ENCODE measurements around the gene GALNT17. TPM values are rescaled to one million over a fixed set of nuclear protein-coding genes. Genes with fewer than 3 reads are reported as not detected.

GALNT17 gene
- total RNA-seq, 1 donor from 2014 or later, result 2.7 TPM

DNA sequence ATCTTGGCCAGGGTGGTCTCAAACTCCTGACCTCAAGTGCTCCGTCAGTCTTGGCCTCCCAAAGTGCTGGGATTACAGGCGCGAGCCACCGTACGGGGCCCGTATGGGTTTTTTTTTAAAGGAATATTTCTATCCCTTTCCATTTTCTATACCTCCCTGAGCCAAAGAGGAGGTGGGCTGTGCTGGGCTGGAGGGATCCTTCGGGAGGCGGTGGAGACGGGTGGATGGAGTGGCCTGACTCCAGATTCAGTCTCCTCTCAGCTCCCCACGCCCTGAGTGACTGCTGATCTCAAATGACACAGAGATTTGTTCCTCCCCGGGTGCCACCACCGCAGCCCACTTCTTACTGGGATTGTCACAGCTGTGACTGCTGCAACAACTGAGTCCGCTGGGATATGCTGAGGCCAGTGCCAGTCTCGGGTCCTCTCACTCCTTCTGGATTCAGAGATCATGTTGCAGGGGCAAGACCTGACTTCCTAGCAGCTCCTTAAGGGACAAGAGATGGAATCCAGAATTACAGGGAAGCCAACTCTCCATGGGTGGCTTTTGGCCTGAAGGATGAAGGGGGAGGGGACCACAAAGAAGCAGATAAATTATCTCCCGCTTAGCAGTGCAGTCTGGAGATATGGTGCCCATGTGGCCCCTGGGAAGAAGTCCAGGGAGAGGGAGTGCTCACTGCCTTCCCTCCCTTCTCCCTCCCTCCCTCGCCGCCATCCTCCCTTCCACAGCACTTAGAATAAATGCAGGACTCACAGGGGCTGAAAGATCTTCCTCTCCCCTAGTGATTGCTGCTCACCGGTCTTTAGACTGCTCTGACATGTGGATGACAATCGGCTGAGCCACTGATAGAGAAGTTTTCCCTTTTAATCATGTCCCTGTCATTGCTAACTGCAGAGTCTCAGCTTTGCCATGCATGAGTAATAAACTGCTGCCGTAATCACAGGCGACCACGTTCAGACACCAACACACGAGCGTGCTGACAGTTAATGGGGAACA lies 14.3 kb downstream of the GALNT17 start:
- Mint-ChIP-seq H3K9me3 (peaks cover 12% of the 10 kb centered on the region), H3K27me3 (ENCODE audit: low read depth) (peaks cover 10% of the 10 kb centered on the region), H3K27ac (no peak overlapping the region), H3K36me3 (no peaks in the 10 kb centered on the region), H3K4me1 (peaks cover 12% of the 10 kb centered on the region), H3K4me3 (no peak overlapping the region)
- TF ChIP-seq, protein P1, sequence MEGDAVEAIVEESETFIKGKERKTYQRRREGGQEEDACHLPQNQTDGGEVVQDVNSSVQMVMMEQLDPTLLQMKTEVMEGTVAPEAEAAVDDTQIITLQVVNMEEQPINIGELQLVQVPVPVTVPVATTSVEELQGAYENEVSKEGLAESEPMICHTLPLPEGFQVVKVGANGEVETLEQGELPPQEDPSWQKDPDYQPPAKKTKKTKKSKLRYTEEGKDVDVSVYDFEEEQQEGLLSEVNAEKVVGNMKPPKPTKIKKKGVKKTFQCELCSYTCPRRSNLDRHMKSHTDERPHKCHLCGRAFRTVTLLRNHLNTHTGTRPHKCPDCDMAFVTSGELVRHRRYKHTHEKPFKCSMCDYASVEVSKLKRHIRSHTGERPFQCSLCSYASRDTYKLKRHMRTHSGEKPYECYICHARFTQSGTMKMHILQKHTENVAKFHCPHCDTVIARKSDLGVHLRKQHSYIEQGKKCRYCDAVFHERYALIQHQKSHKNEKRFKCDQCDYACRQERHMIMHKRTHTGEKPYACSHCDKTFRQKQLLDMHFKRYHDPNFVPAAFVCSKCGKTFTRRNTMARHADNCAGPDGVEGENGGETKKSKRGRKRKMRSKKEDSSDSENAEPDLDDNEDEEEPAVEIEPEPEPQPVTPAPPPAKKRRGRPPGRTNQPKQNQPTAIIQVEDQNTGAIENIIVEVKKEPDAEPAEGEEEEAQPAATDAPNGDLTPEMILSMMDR (IDR thresholded peaks at IDR 0.05; ENCODE audit: unreplicated experiment), result no peak
- DNase-seq (ENCODE audit: low spot score in 2 of 2, unreplicated experiment in 2 of 2), result no peak

GRCh38 chr7:71148098-71148497 lies 16.2 kb downstream of the GALNT17 start:
- Mint-ChIP-seq H3K4me3 (no peak overlapping the region), H3K36me3 (no peaks in the 10 kb centered on the region), H3K27ac (no peak overlapping the region), H3K4me1 (peaks cover 12% of the 10 kb centered on the region), H3K27me3 (ENCODE audit: low read depth) (peaks cover 10% of the 10 kb centered on the region), H3K9me3 (peaks cover 12% of the 10 kb centered on the region)
- TF ChIP-seq, protein P1 (IDR thresholded peaks at IDR 0.05; ENCODE audit: unreplicated experiment), result no peak
- no peak for DNase-seq (ENCODE audit: low spot score in 2 of 2, unreplicated experiment in 2 of 2)

DNA sequence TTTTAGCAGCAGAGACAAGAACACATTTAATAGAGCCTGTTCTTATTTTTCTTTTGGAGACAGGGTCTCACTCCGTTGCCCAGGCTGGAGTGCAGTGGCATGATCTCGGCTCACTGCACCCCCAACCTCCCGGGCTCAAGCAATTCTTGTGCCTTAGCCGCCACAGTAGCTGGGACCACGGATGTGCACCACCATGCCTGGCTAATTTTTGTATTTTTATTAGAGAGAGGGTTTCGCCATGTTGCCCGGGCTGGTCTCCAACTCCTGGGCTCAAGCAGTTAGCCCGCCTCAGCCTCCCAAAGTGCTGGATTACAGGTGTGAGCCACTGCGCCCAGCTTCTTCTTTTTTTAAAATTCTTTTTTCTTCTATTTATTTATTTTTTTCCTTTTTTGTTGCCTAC lies 23.3 kb downstream of the GALNT17 start:
- TF ChIP-seq, protein P1 (IDR thresholded peaks at IDR 0.05; ENCODE audit: unreplicated experiment), result no peak
- Mint-ChIP-seq H3K27ac (no peak overlapping the region), H3K36me3 (no peaks in the 10 kb centered on the region), H3K9me3 (no peaks in the 10 kb centered on the region), H3K4me1 (no peaks in the 10 kb centered on the region), H3K27me3 (ENCODE audit: low read depth) (peaks cover 2% of the 10 kb centered on the region), H3K4me3 (no peak overlapping the region)
- DNase-seq (ENCODE audit: low spot score in 2 of 2, unreplicated experiment in 2 of 2), result no peak

GRCh38 chr7:71157757-71158156 lies 25.8 kb downstream of the GALNT17 start:
- no peak for DNase-seq (ENCODE audit: low spot score in 2 of 2, unreplicated experiment in 2 of 2)
- Mint-ChIP-seq H3K36me3 (no peaks in the 10 kb centered on the region), H3K4me3 (no peak overlapping the region), H3K4me1 (no peaks in the 10 kb centered on the region), H3K27ac (no peak overlapping the region), H3K27me3 (ENCODE audit: low read depth) (peaks cover 2% of the 10 kb centered on the region), H3K9me3 (no peaks in the 10 kb centered on the region)
- TF ChIP-seq, protein P1 (IDR thresholded peaks at IDR 0.05; ENCODE audit: unreplicated experiment), result no peak

DNA sequence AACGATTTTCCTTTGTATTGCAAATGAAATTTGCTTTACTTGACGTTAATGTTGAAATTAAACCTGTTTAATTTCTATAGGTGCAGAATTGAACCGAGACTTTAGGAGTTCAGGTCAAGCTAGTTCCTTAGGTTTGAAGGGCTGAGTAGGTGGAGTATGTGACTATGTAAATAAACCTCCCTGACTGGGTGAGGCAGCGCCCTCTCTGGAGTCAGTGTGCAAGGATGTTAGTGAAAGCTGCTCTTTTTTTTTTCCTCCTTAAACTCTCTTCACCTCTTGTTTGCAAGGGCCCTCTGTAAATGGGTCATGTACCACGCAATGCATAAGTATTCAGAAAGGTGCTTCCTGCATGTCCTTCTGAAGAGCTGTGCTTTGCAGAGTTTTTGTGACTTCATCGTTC lies 33.8 kb downstream of the GALNT17 start:
- Mint-ChIP-seq H3K4me1 (no peaks in the 10 kb centered on the region), H3K4me3 (no peak overlapping the region), H3K36me3 (no peaks in the 10 kb centered on the region), H3K9me3 (no peaks in the 10 kb centered on the region), H3K27ac (no peak overlapping the region), H3K27me3 (ENCODE audit: low read depth) (no peaks in the 10 kb centered on the region)
- no peak for DNase-seq (ENCODE audit: low spot score in 2 of 2, unreplicated experiment in 2 of 2)
- TF ChIP-seq, protein P1 (IDR thresholded peaks at IDR 0.05; ENCODE audit: unreplicated experiment), result no peak
